NCI-H2107 treated with DMSO at 0.1 percent for 48 hours (cell line): Measurements from ENCODE around the gene DNAH17.

Source experiments
- DNase-seq: peaks from one replicate; lab custom pipeline; 2025; ENCODE audit not compliant: unreplicated experiment; lab: John Stamatoyannopoulos, UW

The DNAH17 gene

GRCh38 chr17:78432226-78433012 is 144.8 kb downstream of the DNAH17 start:
- no peak for DNase-seq

- no peak for DNase-seq
These were observed 145.6 kb downstream of the DNAH17 start for GRCh38 chr17:78431692-78431958.

GRCh38 chr17:78430892-78431691 is 146.1 kb downstream of the DNAH17 start:
- no peak for DNase-seq

GRCh38 chr17:78429618-78429995 is 147.6 kb downstream of the DNAH17 start:
- DNase-seq = no peak

GRCh38 chr17:78428836-78429617 is 148.2 kb downstream of the DNAH17 start:
- no peak for DNase-seq

GRCh38 chr17:78428025-78428575 is 149.1 kb downstream of the DNAH17 start:
- DNase-seq = no peak

GRCh38 chr17:78427140-78427539 is 150.1 kb downstream of the DNAH17 start:
- no peak for DNase-seq

- no peak for DNase-seq
These were observed 150.8 kb downstream of the DNAH17 start for GRCh38 chr17:78426293-78426879.

- no peak for DNase-seq
These were observed 151.8 kb downstream of the DNAH17 start for GRCh38 chr17:78425429-78425828.

- no peak for DNase-seq
These were observed 153.1 kb downstream of the DNAH17 start for GRCh38 chr17:78423961-78424675.

- no peak for DNase-seq
These were observed 154.2 kb downstream of the DNAH17 start for GRCh38 chr17:78422872-78423588.

GRCh38 chr17:78422267-78422605 is 155.0 kb downstream of the DNAH17 start:
- no peak for DNase-seq

GRCh38 chr17:78421534-78422266 is 155.5 kb downstream of the DNAH17 start:
- DNase-seq = peak; percentile 55

GRCh38 chr17:78421084-78421533 is 156.1 kb downstream of the DNAH17 start:
- DNase-seq = no peak

- DNase-seq = no peak
These were observed 157.0 kb downstream of the DNAH17 start for GRCh38 chr17:78419970-78420815.

GRCh38 chr17:78418326-78419026 is 158.7 kb downstream of the DNAH17 start:
- DNase-seq = no peak

GRCh38 chr17:78417531-78417909 is 159.7 kb downstream of the DNAH17 start:
- DNase-seq = no peak
